ENCODE data around the gene FAM177B. TPM values are rescaled to one million over a fixed set of nuclear protein-coding genes. Genes with fewer than 3 reads are reported as not detected.

Gene FAM177B
- total RNA-seq, 4 donors from 2014 or later: 1.0 to 22.7 TPM; not detected in 2

DNA sequence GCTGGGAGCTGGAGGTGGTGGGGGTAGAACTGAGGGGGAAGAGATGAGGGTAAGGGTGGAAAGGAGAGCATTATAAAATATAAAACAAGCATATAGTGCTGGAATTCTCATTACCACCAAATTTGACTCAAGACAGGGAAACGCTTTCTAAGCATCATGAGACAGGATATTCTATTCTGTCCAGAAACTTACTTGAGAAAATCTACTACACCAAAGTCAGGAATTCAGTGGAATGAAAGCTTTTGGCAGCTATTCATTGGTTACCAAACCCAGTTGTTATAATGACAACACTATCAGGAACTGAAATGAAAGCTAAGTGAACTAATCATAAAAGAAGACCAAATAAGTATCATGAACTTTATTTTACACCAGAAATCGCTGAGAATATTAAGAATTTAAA is 39.2 kb upstream of the FAM177B start:
- TF ChIP-seq EP300 (IDR thresholded peaks at IDR 0.05) (no peak), POLR2A (IDR thresholded peaks at IDR 0.05) (no peak)
- TF ChIP-seq, protein P1, sequence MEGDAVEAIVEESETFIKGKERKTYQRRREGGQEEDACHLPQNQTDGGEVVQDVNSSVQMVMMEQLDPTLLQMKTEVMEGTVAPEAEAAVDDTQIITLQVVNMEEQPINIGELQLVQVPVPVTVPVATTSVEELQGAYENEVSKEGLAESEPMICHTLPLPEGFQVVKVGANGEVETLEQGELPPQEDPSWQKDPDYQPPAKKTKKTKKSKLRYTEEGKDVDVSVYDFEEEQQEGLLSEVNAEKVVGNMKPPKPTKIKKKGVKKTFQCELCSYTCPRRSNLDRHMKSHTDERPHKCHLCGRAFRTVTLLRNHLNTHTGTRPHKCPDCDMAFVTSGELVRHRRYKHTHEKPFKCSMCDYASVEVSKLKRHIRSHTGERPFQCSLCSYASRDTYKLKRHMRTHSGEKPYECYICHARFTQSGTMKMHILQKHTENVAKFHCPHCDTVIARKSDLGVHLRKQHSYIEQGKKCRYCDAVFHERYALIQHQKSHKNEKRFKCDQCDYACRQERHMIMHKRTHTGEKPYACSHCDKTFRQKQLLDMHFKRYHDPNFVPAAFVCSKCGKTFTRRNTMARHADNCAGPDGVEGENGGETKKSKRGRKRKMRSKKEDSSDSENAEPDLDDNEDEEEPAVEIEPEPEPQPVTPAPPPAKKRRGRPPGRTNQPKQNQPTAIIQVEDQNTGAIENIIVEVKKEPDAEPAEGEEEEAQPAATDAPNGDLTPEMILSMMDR (IDR thresholded peaks at IDR 0.05): no peak

DNA sequence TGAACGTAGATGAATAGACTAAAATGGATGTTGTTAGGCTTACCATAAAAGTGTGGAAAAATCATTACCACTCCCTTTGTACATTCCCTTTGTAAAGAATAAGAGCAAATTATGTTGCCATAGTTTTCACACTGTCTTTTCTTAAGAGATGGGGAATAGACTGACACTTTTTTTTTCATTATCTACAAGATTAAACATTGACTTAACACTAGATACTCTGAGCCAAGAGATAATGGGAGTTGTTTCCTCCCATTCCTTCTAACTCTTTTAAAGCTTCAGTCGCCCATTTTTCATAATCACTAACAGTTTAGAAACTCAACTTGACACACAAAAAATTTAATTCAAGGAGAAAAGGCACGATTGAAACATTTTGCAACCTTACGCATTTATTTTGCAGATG is 34.8 kb upstream of the FAM177B start:
- Histone ChIP-seq H3K27ac (no peak overlapping the region), H3K36me3 (peaks cover 0 to 48% (median 0%) of the 10 kb centered on the region in 3 donors), H3K4me1 (peaks cover 0 to 8% (median 0%) of the 10 kb centered on the region in 4 donors), H3K27me3 (no peaks in the 10 kb centered on the region), H3K4me3 (no peak overlapping the region), H3K9me3 (peaks cover 0 to 6% (median 0%) of the 10 kb centered on the region in 4 donors)
- no peak for DNase-seq (ENCODE audit: low spot score in 2 of 2)
- TF ChIP-seq, protein P1 (IDR thresholded peaks at IDR 0.05): no peak
- no peak for TF ChIP-seq POLR2A (IDR thresholded peaks at IDR 0.05)
- TF ChIP-seq EP300 (IDR thresholded peaks at IDR 0.05): no peak
- 93 to 94% methylated on average over 4 of the region's 4 CpGs for WGBS, 2 donors

More for the DNA sequence above, 39.2 kb upstream of the FAM177B start:
- H3K27ac ChIP-seq: peak overlapping the region in 1 of 4 donors; percentile 14
- no peaks in the 10 kb centered on the region for H3K9me3 ChIP-seq
- H3K4me1 ChIP-seq: peaks cover 0 to 22% (median 0%) of the 10 kb centered on the region in 4 donors
- H3K4me3 ChIP-seq: no peak overlapping the region
- H3K36me3 ChIP-seq: peaks cover 0 to 48% (median 0%) of the 10 kb centered on the region in 3 donors
- DNase-seq (ENCODE audit: low spot score in 2 of 2): no peak
- 64 to 67% methylated on average over 2 of the region's 2 CpGs for WGBS, 2 donors
- H3K27me3 ChIP-seq: no peaks in the 10 kb centered on the region

DNA sequence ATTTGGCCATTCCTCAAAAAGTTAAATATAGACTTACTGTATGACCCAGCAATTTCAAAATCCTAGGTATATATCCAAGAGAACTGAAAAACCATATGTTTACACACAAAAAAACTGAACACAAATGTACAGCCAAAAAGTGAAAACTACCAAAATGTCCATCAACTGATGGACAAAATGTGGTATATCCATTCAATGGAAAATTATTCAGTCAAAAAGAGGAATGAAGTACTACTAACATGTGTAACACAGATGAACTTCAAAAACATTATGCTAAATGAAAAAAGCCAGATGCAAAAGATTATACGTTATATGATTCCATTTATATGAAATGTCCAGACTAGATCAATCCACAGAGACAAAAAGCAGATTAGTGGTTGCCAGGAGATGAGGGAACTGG is 32.7 kb upstream of the FAM177B start:
- H3K27ac ChIP-seq: no peak overlapping the region
- TF ChIP-seq POLR2A (IDR thresholded peaks at IDR 0.05): no peak
- no peak for TF ChIP-seq EP300 (IDR thresholded peaks at IDR 0.05)
- TF ChIP-seq, protein P1 (IDR thresholded peaks at IDR 0.05): no peak
- H3K4me1 ChIP-seq: peaks cover 0 to 24% (median 3%) of the 10 kb centered on the region in 4 donors
- H3K4me3 ChIP-seq: no peak overlapping the region
- H3K9me3 ChIP-seq: peaks cover 0 to 6% (median 0%) of the 10 kb centered on the region in 4 donors
- H3K27me3 ChIP-seq: no peaks in the 10 kb centered on the region
- 94 to 96% methylated on average over 1 of the region's 1 CpG for WGBS, 2 donors
- H3K36me3 ChIP-seq: peaks cover 0 to 40% (median 0%) of the 10 kb centered on the region in 3 donors
- no peak for DNase-seq (ENCODE audit: low spot score in 2 of 2)

DNA sequence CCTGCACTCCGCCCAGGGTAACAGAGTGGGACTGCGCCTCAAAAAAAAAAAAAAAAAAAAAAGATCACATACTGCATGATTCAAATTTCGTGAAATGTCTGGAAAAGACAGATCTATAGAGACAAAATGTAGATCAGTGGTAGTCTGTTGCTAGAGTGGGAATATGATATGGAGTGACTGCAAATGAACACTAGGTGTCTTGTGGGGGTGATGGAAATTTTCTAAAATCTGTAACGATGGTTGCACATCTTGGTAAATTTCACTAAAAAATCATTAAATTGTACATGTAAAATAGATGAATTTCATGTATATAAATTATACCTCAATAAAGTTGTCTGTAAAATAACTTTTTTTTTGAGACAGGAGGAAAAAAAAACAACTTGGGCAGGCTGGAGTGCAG is 30.2 kb upstream of the FAM177B start:
- H3K36me3 ChIP-seq: peaks cover 0 to 15% (median 0%) of the 10 kb centered on the region in 3 donors
- DNase-seq (ENCODE audit: low spot score in 2 of 2): no peak
- 76 to 80% methylated on average over 4 of the region's 4 CpGs for WGBS, 2 donors
- H3K9me3 ChIP-seq: peaks cover 0 to 6% (median 0%) of the 10 kb centered on the region in 4 donors
- no peak for TF ChIP-seq EP300 (IDR thresholded peaks at IDR 0.05)
- TF ChIP-seq, protein P1 (IDR thresholded peaks at IDR 0.05): peak in 1 of 5 experiments; percentile 15
- peaks cover 0 to 44% (median 21%) of the 10 kb centered on the region in 4 donors for H3K4me1 ChIP-seq
- H3K4me3 ChIP-seq: no peak overlapping the region
- no peak overlapping the region for H3K27ac ChIP-seq
- no peaks in the 10 kb centered on the region for H3K27me3 ChIP-seq

DNA sequence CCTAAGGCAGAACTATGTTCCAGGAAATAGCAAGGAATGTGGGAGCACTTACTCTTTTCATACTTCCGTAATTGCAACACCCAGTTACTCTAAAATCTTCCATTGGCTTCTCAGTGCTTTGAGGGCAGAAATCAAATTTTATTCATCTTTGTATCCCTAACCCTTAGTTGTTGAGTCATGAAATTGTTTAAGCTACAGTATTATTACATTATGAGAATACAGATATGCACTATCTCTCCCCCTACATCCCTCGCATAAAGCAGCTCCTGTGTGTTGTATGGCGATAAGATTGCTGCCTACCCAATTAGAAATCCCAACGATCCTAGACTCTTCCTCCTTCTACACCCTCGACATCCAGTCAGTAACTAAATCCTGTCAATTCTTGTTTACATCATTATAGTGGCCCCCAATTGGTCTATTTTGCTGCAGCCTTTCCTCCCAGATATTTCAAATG is 27.3 kb upstream of the FAM177B start:
- TF ChIP-seq EP300 (IDR thresholded peaks at IDR 0.05) (no peak), POLR2A (IDR thresholded peaks at IDR 0.05) (no peak)
- TF ChIP-seq, protein P1 (IDR thresholded peaks at IDR 0.05): no peak
- Histone ChIP-seq H3K4me3 (no peak overlapping the region), H3K9me3 (no peaks in the 10 kb centered on the region), H3K36me3 (peaks cover 0 to 5% (median 0%) of the 10 kb centered on the region in 3 donors), H3K27me3 (no peaks in the 10 kb centered on the region), H3K4me1 (peaks cover 0 to 54% (median 27%) of the 10 kb centered on the region in 4 donors), H3K27ac (peak overlapping the region in 2 of 4 donors; percentile 23 to 96)
- WGBS, 2 donors: 49 to 50% methylated on average over 5 of the region's 5 CpGs
- DNase-seq (ENCODE audit: low spot score in 2 of 2): no peak
